GM10266 (cell line): ENCODE measurements around the gene NATD1.

Source experiments
- DNase-seq: peaks from one replicate; pipeline ENCODE4 v3.0.0; 2012; ENCODE audit errors: extremely low spot score
- TF ChIP-seq, protein P1 (sequence below): IDR thresholded peaks from 2 replicates; pipeline ENCODE4 v1.5.1; 2012; ENCODE audit warnings: mild to moderate bottlenecking, low read depth; ENCODE audit not compliant: control insufficient read depth, insufficient read depth; ENCODE audit errors: missing control alignments

NATD1 gene

DNA sequence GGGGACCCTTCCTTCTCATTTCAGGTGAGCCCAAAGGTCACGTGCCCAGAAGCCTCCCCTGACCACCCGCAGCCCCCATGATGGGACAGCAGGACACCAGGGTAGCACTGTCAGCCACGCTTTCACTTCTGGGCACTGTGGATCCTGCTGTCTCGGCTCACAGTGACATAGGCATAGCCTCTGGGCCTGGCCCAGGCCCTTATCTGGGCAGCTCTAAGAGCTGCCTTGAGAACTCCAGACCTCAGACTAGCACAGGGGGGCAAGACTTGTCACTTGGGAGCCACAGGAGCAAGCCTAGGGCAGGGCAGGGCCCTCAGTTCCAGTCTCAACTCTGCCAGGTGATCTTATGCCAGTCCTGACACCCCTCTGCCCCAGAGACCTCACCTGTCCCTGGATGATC lies 4.7 kb downstream of the NATD1 start:
- TF ChIP-seq, protein P1, sequence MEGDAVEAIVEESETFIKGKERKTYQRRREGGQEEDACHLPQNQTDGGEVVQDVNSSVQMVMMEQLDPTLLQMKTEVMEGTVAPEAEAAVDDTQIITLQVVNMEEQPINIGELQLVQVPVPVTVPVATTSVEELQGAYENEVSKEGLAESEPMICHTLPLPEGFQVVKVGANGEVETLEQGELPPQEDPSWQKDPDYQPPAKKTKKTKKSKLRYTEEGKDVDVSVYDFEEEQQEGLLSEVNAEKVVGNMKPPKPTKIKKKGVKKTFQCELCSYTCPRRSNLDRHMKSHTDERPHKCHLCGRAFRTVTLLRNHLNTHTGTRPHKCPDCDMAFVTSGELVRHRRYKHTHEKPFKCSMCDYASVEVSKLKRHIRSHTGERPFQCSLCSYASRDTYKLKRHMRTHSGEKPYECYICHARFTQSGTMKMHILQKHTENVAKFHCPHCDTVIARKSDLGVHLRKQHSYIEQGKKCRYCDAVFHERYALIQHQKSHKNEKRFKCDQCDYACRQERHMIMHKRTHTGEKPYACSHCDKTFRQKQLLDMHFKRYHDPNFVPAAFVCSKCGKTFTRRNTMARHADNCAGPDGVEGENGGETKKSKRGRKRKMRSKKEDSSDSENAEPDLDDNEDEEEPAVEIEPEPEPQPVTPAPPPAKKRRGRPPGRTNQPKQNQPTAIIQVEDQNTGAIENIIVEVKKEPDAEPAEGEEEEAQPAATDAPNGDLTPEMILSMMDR: no peak
- no peak for DNase-seq

DNA sequence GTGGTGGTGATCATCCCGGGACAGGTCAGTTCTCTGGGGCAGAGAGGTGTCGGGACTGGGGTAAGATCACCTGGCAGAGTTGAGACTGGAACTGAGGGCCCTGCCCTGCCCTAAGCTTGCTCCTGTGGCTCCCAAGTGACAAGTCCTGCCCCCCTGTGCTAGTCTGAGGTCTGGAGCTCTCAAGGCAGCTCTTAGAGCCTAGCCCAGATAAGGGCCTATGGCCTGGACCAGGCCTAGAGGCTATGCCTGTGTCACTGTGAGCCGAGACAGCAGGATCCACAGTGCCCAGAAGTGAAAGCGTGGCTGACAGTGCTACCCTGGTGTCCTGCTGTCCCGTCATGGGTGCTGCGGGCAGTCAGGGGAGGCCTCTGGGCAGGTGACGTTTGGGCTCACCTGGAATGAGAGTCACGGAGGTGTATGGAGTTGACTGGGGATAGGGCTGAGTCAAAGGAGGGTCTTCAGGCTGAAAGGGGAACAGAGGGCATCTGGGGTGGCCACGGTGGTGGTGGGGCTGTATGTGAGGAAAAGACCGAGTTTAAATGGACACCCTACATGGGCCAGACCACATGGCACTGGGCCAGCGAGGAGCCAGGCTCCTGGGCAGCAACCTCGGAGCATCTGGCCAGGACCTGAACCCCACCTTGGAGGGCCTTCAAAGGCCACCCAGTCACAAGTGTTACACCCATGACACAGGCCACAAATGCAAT lies 5.5 kb downstream of the NATD1 start:
- DNase-seq: no peak
- TF ChIP-seq, protein P1: no peak

DNA sequence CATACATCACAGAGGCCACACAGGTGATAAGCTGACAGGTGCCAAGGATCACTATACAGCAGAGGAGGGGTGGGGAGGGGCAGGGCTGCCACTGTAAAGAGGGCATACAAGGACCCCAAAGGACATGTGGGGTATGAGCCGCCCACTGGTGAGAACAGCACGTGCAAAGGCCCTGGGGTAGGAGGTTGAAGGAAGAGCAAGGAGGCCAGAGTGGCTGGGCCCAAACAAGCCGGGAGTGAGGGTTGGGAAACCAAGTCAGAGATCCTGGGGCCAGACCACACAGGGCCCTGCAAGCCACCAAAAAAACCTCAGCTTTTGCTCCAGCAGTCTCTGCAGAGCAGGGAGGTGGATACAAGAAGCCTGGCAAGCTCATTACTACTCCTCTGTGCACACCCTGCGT lies 6.5 kb downstream of the NATD1 start:
- no peak for DNase-seq
- TF ChIP-seq, protein P1: no peak

GRCh38 chr17:21245639-21246084 lies 7.5 kb downstream of the NATD1 start:
- TF ChIP-seq, protein P1: no peak
- no peak for DNase-seq

GRCh38 chr17:21243516-21244303 lies 9.5 kb downstream of the NATD1 start:
- DNase-seq: no peak
- TF ChIP-seq, protein P1: no peak

DNA sequence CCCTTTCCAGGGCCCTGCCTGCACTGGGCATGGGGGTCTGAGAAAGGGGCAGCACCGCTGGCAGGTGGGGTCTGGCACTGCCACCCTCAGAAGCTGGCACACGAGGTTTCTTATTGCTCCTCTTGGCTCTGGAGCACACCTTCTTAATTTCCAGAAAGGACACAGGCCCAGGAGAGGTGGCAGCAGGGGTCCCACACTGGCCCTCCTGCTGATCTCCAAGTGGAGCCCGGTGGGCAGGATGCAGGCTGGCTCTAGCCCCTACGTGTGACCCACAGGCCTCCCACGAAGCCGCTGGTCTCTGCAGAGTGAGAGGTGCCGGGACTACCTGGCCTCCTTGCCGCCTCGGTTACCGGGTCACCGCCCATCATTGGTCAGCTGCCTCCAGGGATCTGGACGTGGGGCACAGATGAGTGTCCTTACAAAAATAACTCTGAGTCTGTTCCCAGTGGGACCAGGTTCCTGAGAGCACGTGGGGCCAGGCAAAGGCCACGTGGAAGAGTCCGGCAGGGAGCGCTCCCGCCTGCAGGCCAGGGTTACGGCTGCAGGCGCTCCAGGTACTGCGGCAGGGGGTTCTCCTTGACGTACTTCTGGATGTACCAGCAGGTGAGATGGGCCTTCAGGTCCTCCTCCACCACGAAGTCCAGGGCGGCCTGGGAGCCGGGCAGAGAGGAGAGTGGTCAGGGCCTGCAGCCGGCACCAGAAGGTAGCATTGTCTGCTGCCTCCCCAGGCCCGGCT lies 10.3 kb downstream of the NATD1 start:
- no peak for DNase-seq
- TF ChIP-seq, protein P1: no peak
